GM18868 (cell line): ENCODE measurements around the gene OR14K1.
"Not testable (repeated sequence)": the region's sequence is repeated elsewhere in the genome, so short reads cannot be mapped to it uniquely, and the experiment has no call there.

ENCODE experiments used
- ATAC-seq: cut with Tn5 transposase; IDR thresholded peaks from one replicate; pipeline ENCODE4 v1.9.1; 2021; ENCODE audit warnings: mild to moderate bottlenecking, moderate library complexity; ENCODE audit not compliant: unreplicated experiment

OR14K1 gene, protein sequence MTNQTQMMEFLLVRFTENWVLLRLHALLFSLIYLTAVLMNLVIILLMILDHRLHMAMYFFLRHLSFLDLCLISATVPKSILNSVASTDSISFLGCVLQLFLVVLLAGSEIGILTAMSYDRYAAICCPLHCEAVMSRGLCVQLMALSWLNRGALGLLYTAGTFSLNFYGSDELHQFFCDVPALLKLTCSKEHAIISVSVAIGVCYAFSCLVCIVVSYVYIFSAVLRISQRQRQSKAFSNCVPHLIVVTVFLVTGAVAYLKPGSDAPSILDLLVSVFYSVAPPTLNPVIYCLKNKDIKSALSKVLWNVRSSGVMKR

DNA sequence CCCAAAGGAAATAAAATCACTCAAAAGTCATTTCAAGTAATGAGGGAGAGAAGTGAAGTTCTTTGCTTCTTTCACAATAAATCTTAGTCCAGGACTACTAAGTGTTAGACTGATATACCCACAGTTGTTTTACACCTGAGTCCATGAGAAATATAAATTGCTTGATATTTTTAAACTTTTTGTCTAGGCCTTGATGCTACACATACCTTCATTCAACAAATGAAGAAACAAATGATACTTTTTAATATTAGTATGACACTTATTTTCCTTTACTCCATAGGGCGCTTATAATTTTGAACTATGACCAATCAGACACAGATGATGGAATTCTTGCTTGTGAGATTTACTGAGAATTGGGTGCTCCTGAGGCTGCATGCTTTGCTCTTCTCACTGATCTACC lies at the start of gene OR14K1:
TSS of gene OR14K1 (plus strand) at position 301 of the 400 bp plus-strand sequence. CDS start at position 301, 0 bp downstream.
- ATAC-seq, result no peak

DNA sequence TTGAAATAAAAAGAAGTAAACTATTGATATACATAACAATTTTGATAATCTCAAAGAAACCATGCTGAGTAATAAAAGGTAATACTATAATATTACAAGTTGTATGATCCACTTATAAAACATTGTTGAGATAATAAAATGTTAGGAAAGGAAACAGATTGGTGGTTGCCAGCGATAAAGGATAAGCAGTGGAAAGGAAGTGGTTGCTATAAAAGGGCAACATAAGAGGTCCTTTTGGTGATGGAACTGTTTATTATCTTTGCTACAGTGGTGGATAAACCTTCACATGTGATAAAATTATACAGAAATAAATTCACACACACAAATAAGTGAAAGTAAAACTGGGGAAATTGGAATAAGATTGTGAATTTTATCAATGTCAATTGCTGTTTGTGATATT lies 37.1 kb upstream of the OR14K1 start:
- ATAC-seq, result no peak

DNA sequence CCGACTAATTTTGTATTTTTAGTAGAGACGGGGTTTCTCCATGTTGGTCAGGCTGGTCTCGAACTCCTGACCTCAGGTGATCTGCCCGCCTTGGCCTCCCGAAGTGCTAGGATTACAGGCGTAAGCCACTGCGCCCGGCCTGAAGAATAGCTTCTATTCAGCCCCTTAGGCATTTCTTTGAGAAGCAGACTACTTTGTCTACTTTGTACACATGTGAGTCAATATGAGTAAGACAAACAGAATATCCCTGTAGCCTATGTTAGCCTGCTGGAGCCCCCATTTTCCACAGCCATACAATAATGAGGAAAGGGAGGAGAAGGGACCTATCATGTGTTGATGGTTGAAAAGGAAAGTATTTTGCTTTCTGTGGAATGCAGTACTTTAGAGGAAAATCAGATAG lies 27.7 kb upstream of the OR14K1 start:
- not testable (repeated sequence) for ATAC-seq

DNA sequence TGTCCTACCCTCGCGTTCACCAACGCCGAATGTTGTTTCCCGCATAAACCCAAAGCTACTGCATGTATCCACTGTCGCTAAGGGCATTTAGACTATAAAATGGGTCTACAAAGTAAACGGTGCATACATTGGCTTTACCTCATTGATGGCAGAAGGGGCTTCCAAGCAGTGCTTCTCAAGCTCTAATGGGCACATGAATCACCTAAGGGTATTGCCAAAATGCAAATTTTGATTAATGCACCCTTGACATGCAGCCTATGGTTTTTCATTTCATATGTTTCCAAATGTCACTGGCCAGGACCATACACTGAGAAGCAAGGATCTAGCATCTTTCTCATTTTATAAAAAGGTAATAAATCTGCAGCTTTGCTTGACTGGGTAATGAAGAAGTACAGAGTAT lies 24.7 kb upstream of the OR14K1 start:
- ATAC-seq, result no peak

DNA sequence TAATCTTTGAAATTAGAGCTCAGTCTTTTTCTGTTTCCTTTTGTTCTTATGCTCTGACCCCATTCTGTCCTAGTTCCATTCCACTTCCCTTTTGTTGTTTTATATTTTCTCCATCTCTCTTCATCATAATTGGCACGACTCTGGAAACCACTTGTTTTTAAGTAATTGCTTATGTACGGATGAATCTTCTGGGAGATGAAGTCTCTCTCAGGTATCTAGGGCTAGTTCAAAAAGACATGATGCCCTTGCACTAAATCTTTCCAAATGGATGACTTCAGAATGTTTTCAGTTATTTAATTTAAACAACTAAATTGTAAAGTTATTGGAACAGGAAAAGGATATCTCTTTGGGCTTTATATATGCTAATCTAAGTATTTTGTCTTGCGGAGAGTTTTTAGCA lies 21.9 kb upstream of the OR14K1 start, which contains the start of gene OR6F1:
TSS of gene OR6F1 (minus strand) at position 101 of the 400 bp plus-strand sequence. CDS start 3,891 bp downstream, outside the sequence.
- ATAC-seq, result no peak

DNA sequence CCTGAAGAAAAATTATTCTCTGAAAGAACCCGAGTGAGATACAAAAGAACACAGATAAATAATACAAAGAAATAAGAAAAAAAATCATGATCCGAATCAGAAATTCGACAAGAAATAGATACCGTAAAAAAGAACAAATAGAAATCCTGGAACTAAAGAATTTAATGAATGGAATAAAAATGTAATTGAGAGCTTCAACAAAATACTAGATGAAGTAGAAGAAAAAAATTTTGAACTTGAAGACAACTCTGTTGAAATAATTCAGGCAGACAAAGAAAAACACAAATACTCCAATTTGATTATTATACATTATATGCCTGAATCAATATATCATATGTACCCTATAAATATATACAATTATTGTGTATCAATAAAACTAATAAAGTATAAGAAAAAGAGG lies 17.2 kb upstream of the OR14K1 start:
- ATAC-seq, result no peak

DNA sequence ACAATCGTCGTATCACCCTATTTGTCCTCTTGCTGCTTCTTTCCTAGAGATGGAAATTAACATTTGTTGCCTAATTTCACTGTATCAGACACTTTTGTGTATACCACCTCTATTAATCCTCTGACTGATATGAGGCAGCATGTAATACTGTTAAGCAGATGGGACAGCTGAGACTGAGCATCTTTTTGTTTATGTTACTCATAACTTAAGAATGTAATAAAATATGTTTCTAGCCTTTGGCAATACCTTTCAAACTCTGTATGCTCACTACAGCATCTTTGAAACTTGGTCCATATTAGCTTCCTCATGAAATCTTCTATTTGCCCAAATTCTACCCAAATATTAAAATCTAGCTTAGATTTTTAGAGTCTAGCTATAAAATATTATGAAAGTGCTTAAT lies 2.3 kb downstream of the OR14K1 start:
- no peak for ATAC-seq

DNA sequence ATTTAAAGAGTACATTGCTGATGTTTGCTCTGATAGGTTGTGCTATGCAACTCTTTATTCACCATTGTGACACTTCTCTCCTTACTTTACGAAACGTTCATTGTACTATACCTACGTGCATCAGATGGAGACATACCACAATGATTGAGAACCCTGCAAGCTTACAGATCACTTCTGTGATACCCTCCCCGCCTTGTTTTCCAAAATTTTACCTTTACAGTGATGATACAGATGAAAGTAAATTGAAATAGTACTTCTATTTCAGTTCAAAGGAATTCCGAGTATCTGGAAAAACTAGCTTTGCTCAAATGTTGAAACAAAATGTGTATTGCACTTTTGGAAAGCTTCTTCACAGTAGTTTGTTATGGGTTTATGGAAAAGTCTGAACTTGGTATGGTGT lies 3.3 kb downstream of the OR14K1 start:
- no peak for ATAC-seq

DNA sequence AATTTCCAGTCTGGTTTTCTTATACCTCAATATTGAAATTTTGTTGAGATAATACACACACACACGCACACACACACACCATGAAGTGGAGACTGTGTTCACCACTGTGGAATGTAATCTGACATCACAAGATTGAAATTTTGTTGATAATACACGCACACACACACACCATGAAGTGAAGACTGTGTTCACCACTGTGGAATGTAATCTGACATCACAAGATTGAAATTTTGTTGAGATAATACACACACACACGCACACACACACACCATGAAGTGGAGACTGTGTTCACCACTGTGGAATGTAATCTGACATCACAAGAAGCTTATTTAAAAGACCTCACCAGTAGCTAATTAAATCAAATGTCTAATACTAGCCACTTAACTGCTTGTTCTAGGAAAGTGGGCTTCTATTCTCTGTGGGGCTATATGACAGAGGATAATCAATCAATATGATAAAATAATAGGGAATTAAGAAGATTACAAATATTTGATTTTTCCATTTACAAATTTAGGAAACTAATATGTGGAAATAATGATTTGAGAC lies 3.9 kb downstream of the OR14K1 start:
- not testable (repeated sequence) for ATAC-seq

DNA sequence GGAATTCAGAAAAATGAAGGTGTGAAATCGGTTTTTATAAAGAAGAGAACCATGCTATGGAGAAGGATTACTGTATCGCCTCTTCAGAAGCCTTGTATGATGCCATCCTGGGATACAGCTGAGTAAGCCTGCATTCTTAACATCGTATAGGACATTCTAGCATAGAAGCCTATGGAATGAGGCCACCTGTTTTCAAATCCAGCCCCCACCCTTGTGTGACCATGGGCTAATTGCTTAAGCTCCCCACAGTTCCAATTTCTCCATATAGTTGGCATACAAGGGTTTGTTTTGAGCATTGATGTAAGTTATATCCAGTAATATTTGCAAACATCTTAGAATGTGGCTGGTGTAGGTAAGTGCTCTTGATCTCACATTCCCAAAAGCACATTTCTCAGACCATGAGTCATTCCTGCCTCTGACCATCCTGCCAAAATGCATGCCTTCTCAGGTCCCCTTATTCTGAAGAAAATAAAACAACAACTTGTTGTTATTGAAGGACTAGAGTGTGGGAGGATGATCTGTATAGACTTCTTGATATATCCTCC lies 8.0 kb downstream of the OR14K1 start:
- ATAC-seq, result no peak

DNA sequence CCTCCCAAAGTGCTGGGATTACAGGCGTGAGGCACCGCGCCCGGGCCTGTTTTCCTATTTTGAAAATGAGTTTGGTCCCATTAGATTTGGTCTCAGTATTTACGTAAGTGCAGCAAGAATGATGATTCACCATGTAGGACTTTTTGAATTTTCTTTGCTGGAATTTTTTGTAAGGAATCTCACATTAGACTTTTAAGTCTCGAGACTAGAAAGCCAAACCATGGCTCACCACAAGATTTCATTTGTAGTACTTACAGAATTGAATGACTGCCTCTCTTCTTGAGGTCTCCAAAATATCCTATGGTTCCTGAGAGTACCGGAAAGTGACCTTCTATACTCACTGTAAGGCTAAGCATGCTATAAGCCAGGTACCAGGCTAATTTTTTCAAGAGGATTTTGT lies 9.2 kb downstream of the OR14K1 start:
- no peak for ATAC-seq

DNA sequence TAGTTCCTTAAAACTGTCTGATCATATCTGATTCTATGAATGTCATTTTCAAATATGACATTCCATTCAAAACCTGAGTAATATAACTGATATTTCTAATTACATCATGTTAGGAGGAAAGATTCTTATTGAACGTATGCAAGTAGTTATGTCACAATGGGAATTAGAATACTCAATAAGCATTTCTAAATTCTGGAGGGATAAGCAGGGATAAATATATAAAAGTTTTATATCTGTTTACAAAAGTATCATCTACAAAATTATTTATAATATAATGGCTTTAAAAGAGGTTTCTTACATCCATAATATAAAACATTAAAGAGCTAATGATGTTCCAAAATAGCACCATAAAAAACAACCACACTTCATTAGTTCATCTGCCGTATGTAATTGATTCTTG lies 9.6 kb downstream of the OR14K1 start, which contains the start of gene OR14A2:
TSS of gene OR14A2 (minus strand) at position 101 of the 400 bp plus-strand sequence.
- no peak for ATAC-seq

DNA sequence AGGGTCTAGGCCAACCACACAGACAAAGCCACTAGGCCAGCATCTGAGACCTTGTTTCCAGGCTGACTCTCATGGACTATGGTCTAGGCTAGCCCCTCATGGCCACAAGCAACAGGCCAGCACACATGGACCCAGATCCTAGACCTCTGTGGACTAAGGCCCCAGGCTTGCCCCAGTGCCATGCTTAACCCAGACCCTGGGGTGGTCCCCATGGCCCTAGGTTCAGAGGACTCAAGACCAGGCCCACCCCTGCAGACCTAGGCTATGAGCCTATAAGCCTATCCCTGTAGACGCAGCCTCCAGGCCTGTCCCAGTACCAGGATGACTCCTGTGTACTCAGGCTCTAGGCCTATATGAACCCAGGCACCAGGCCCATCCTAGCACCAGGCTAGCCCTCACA lies 11.5 kb downstream of the OR14K1 start:
- ATAC-seq, result no peak

DNA sequence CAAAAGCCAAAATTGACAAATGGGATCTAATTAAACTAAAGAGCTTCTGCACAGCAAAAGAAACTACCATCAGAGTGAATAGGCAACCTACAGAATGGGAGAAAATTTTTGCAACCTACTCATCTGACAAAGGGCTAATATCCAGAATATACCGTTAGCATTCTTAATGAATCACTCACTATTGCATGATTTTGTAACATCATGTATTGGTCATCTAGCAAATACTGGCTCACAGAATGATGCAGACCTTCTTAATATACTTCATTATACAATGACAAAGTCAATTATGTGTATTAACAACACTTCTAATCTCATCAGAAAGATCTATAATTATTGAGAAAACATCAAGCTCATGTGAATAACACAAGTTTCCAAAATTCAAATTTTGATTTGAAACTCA lies 15.9 kb downstream of the OR14K1 start:
- not testable (repeated sequence) for ATAC-seq

DNA sequence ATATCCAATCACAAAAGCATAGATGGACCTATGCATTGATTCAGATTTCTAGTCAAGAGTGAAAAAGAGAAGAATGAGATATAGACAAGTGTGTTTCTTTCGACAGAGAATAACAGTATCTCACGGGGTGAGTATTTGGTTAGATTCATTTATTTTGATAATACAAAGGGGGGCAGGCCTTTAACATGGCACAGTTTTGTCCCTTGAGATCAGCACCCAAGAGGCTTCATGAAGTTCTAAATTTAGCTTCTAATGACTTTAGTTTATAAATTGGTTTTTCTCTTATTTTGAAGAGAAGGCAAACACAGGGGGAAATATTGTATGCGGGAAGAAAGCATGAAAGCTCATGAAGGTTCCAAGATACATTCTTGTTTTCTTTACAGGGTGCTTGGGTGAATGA lies 22.0 kb downstream of the OR14K1 start, which contains the start of gene OR1C1:
TSS of gene OR1C1 (minus strand) at position 101 of the 400 bp plus-strand sequence. CDS start 2,150 bp downstream, outside the sequence.
- no peak for ATAC-seq

DNA sequence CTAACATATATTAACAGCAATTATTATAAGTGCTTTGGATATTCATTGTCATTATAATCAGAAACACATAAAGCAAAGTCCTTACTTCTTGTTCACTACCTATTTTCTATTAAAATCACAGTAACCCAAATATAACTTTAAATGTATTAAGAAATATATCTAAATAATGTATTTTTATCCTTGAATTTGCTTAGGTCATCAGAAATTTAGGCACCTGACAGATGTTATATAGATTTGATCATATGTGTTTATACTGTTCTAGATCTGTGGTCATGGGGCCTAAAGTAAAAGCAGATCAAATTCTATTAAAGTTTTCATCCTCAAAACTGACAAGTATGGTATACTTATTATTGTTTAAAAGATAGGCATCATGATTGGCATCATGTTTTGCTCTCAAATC lies 31.2 kb downstream of the OR14K1 start:
- ATAC-seq, result no peak
